Activated CD4-positive, alpha-beta T cell treated with anti-CD3 and anti-CD28 coated beads, Interleukin-2, amount 10 ng/mL, durations not matched to agents 7 days and 5 days (primary cell): ENCODE data around the gene ZNF286A. TPM values are rescaled to one million over a fixed set of nuclear protein-coding genes. Genes with fewer than 3 reads are reported as not detected.
"Not testable (repeated sequence)": the region's sequence is repeated elsewhere in the genome, so short reads cannot be mapped to it uniquely, and the experiment has no call there.

ENCODE experiments used
- CTCF ChIA-PET: fragments of 350-600 bp; sonication (Branson Sonifier 250); formaldehyde crosslinking; loops from one replicate; lab custom pipeline; 2021; ENCODE audit warnings: antibody characterized with exemption; lab: Charles Lee
- POLR2A ChIA-PET: fragments of 350-600 bp; sonication (Branson Sonifier 250); formaldehyde crosslinking; loops from one replicate; lab custom pipeline; 2021; ENCODE audit warnings: antibody characterized with exemption; lab: Charles Lee
- DNase-seq: peaks from one replicate; pipeline ENCODE4 v3.0.0-alpha.2; 2020
- H3K27ac Mint-ChIP-seq: one replicate; pipeline ENCODE4 v1.8.0; 2021; ENCODE audit warnings: mild to moderate bottlenecking, moderate library complexity, mixed read lengths
- H3K27me3 Mint-ChIP-seq: one replicate; pipeline ENCODE4 v1.8.0; 2021; ENCODE audit warnings: mixed read lengths
- H3K36me3 Mint-ChIP-seq: one replicate; pipeline ENCODE4 v1.8.0; 2021; ENCODE audit warnings: low read depth, mixed read lengths
- H3K4me1 Mint-ChIP-seq: one replicate; pipeline ENCODE4 v1.8.0; 2021; ENCODE audit warnings: mixed read lengths
- H3K4me3 Mint-ChIP-seq: one replicate; pipeline ENCODE4 v1.8.0; 2021; ENCODE audit warnings: mild to moderate bottlenecking, moderate library complexity, mixed read lengths
- H3K9me3 Mint-ChIP-seq: one replicate; pipeline ENCODE4 v1.8.0; 2021; ENCODE audit warnings: mixed read lengths
- total RNA-seq, 2 experiments: library from RNA; stranded (reverse); gene quantifications; one replicate each; pipeline ENCODE4 v1.2.3, GENCODE V29; 2021

Gene ZNF286A
- total RNA-seq, 2 experiments from 2014 or later, result 18.0 to 21.2 TPM

GRCh38 chr17:15744074-15744676 lies 44.6 kb downstream of the ZNF286A start:
- Mint-ChIP-seq H3K27ac (no peak overlapping the region), H3K9me3 (no peaks in the 10 kb centered on the region), H3K4me1 (no peaks in the 10 kb centered on the region), H3K27me3 (peaks cover 9% of the 10 kb centered on the region), H3K4me3 (no peak overlapping the region), H3K36me3 (no peaks in the 10 kb centered on the region)
- no peak for DNase-seq
- CTCF ChIA-PET, result no interaction called here
- POLR2A ChIA-PET, result no interaction called here

- ChIA-PET POLR2A (no interaction called here), CTCF (no interaction called here)
- H3K27me3 Mint-ChIP-seq, result peaks cover 7% of the 10 kb centered on the region
- no peak overlapping the region for H3K4me3 Mint-ChIP-seq
- no peak for DNase-seq
- no peaks in the 10 kb centered on the region for H3K4me1 Mint-ChIP-seq
- no peaks in the 10 kb centered on the region for H3K9me3 Mint-ChIP-seq
- H3K27ac Mint-ChIP-seq, result no peak overlapping the region
- H3K36me3 Mint-ChIP-seq, result no peaks in the 10 kb centered on the region
Measured at GRCh38 chr17:15744885-15745284, 45.3 kb downstream of the ZNF286A start.

- POLR2A ChIA-PET, H3K4me3 Mint-ChIP-seq, H3K9me3 Mint-ChIP-seq, CTCF ChIA-PET, H3K27ac Mint-ChIP-seq, H3K36me3 Mint-ChIP-seq, DNase-seq, H3K4me1 Mint-ChIP-seq: not testable (repeated sequence)
- peaks cover 13% of the 10 kb centered on the region for H3K27me3 Mint-ChIP-seq
Measured at GRCh38 chr17:15749403-15749802, 49.9 kb downstream of the ZNF286A start.

GRCh38 chr17:15768865-15769533 lies 69.4 kb downstream of the ZNF286A start:
- POLR2A ChIA-PET, DNase-seq, H3K4me1 Mint-ChIP-seq, H3K27me3 Mint-ChIP-seq, H3K4me3 Mint-ChIP-seq, H3K36me3 Mint-ChIP-seq, H3K27ac Mint-ChIP-seq, H3K9me3 Mint-ChIP-seq, CTCF ChIA-PET: not testable (repeated sequence)

Other genes with a start within 250 kb of the ZNF286A start
- 1 to 10 TPM; 1.5 to 2.7 TPM for gene CDRT4, start 232.1 kb upstream of the ZNF286A start, total RNA-seq
- gene TVP23C, start 136.3 kb upstream of the ZNF286A start, total RNA-seq, result 1 to 10 TPM; 5.0 to 7.0 TPM
- gene FBXW10B, start 80.0 kb upstream of the ZNF286A start, total RNA-seq, result under 1 TPM; 0.44 to 0.60 TPM
- 1 to 10 TPM; 7.2 to 8.7 TPM for gene TRIM16, start 15.4 kb upstream of the ZNF286A start, total RNA-seq
- gene TBC1D26, start 32.5 kb downstream of the ZNF286A start, total RNA-seq, result not detected
- gene ADORA2B, start 245.4 kb downstream of the ZNF286A start, total RNA-seq, result under 1 TPM; 0.25 to 0.29 TPM